ENCODE measurements around the gene BRINP2. TPM values are rescaled to one million over a fixed set of nuclear protein-coding genes. Genes with fewer than 3 reads are reported as not detected.

BRINP2 gene
- total RNA-seq, 2 experiments from 2014 or later = not detected

- POLR2A ChIA-PET = no interaction called here
- no peak for DNase-seq
These were observed 27.9 kb upstream of the BRINP2 start for GRCh38 chr1:177142791-177143271.

GRCh38 chr1:177145106-177146070 lies 25.4 kb upstream of the BRINP2 start:
- H3K4me1 Mint-ChIP-seq = no peaks in the 10 kb centered on the region

More at GRCh38 chr1:177142791-177143271, 27.9 kb upstream of the BRINP2 start:
- no peaks in the 10 kb centered on the region for H3K4me1 Mint-ChIP-seq
- CTCF ChIA-PET = no interaction called here
- H3K4me3 Mint-ChIP-seq = no peak overlapping the region
- H3K27me3 Mint-ChIP-seq = no peaks in the 10 kb centered on the region
- no peaks in the 10 kb centered on the region for H3K36me3 Mint-ChIP-seq (ENCODE audit: low read depth)
- H3K9me3 Mint-ChIP-seq = peaks cover 2% of the 10 kb centered on the region
- no peak overlapping the region for H3K27ac Mint-ChIP-seq

DNA sequence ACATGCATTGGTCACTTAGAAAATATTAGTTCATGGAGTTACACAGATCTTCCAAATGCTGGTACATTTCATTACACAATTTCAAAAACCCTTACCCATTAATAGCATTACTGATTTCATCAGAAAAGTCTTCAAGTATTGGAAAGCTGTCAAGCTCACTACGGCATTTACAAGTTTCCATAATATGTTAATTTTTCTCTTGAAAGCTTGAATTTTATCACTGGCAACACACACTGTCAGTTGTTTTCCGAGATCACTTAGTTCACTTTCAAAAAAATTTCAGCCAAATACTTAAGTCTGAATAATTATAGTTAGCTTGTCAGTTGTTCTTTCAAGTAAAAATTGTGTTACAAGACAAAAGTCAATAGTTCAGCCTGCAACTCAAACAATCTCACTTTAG lies 24.3 kb upstream of the BRINP2 start:
- CTCF ChIA-PET = no interaction called here
- H3K27me3 Mint-ChIP-seq = no peaks in the 10 kb centered on the region
- no peak for DNase-seq
- no peaks in the 10 kb centered on the region for H3K4me1 Mint-ChIP-seq
- no peak overlapping the region for H3K27ac Mint-ChIP-seq
- H3K36me3 Mint-ChIP-seq (ENCODE audit: low read depth) = no peaks in the 10 kb centered on the region
- POLR2A ChIA-PET = no interaction called here
- no peak overlapping the region for H3K4me3 Mint-ChIP-seq
- H3K9me3 Mint-ChIP-seq = peaks cover 2% of the 10 kb centered on the region

More at GRCh38 chr1:177145106-177146070, 25.4 kb upstream of the BRINP2 start:
- POLR2A ChIA-PET = no interaction called here
- CTCF ChIA-PET = no interaction called here
- Mint-ChIP-seq H3K27me3 (no peaks in the 10 kb centered on the region), H3K9me3 (peaks cover 2% of the 10 kb centered on the region), H3K36me3 (ENCODE audit: low read depth) (no peaks in the 10 kb centered on the region), H3K27ac (no peak overlapping the region), H3K4me3 (no peak overlapping the region)
- DNase-seq = no peak

DNA sequence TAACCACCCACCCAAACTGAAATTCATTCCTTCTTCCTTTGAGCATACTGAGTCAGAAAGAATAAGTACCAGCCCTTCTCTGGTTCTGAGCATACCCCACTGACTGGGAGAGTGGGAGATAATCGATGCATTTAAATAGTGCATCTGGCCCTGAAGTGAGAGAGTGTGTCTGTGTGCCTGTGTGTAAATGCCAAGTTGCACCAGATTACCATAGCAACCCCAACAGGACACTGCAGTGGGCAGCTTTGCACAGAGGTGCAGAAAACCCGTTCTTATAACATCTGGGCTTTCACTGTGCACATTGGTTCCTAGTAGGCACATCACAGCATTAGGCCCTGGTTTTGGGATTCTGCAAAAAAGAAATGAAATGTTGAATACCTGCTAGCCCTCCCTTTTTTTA lies 8.5 kb upstream of the BRINP2 start:
- peaks cover 21% of the 10 kb centered on the region for H3K27me3 Mint-ChIP-seq
- no peak overlapping the region for H3K4me3 Mint-ChIP-seq
- CTCF ChIA-PET = no interaction called here
- no peaks in the 10 kb centered on the region for H3K4me1 Mint-ChIP-seq
- no peaks in the 10 kb centered on the region for H3K9me3 Mint-ChIP-seq
- H3K27ac Mint-ChIP-seq = no peak overlapping the region
- H3K36me3 Mint-ChIP-seq (ENCODE audit: low read depth) = no peaks in the 10 kb centered on the region
- no peak for DNase-seq
- POLR2A ChIA-PET = no interaction called here

DNA sequence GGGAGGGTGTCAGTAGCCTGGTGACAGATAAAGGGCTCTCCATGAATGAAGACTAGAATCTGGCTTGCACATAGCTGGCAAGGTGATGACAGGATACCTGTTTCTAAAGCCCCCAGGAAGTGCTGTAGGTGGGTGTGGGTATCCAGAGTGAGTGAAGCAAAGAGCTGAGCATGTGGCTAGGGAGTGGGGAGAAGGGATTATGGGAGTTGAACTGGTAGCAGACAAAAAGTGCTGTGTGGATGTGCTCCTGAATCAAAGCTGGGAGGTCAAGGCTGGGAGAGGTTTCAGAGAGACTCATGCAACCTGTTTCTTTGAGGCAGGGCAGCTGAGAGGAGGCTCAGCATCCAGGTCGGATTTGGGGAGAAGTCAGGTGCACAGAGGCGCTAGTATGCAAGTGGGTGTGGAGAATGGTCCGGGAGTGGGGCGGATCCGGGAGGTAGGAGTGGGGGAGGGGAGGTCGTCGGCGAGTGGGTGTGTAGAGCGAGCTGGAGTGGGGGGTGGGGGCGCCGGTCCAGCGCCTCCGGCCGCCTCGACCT lies 6.8 kb upstream of the BRINP2 start:
- H3K27me3 Mint-ChIP-seq = peaks cover 21% of the 10 kb centered on the region
- H3K9me3 Mint-ChIP-seq = no peaks in the 10 kb centered on the region
- no peaks in the 10 kb centered on the region for H3K4me1 Mint-ChIP-seq
- no peak overlapping the region for H3K4me3 Mint-ChIP-seq
- no peak for DNase-seq
- H3K36me3 Mint-ChIP-seq (ENCODE audit: low read depth) = no peaks in the 10 kb centered on the region
- POLR2A ChIA-PET = no interaction called here
- CTCF ChIA-PET = no interaction called here
- no peak overlapping the region for H3K27ac Mint-ChIP-seq

- peaks cover 21% of the 10 kb centered on the region for H3K27me3 Mint-ChIP-seq
- CTCF ChIA-PET = no interaction called here
- POLR2A ChIA-PET = no interaction called here
These were observed 6.2 kb upstream of the BRINP2 start, which contains the start of gene ASTN1 for GRCh38 chr1:177164380-177165068. ASTN1 (minus strand) TSS chr1:177164712; CDS start chr1:177164676, 36 bp downstream.

DNA sequence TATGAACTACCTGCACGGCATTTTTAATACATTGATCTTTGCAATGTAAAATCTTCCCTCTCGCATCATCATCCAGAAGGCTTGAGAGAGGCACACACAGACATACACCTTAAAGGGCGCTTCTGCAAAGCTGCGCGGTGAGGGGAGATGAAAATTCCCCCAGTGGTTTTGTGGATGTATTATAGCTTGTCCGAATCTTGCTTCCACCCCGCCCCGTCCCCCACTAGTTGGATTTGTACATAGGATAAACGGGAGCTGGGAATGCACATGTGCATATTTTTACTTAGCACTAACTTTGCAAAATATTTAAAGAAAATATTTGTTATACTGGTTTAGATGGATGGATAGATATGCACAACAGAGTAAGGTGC lies 5.7 kb upstream of the BRINP2 start:
- CTCF ChIA-PET = no interaction called here
- no peaks in the 10 kb centered on the region for H3K9me3 Mint-ChIP-seq

More at GRCh38 chr1:177164380-177165068, 6.2 kb upstream of the BRINP2 start, which contains the start of gene ASTN1:
- DNase-seq = no peak
- no peaks in the 10 kb centered on the region for H3K36me3 Mint-ChIP-seq (ENCODE audit: low read depth)
- H3K4me3 Mint-ChIP-seq = no peak within 1 kb of the TSS
- H3K4me1 Mint-ChIP-seq = no peaks in the 10 kb centered on the region
- H3K9me3 Mint-ChIP-seq = no peaks in the 10 kb centered on the region
- no peak within 1 kb of the TSS for H3K27ac Mint-ChIP-seq

GRCh38 chr1:177171536-177172123 lies 872 bp downstream of the BRINP2 start:
- CTCF ChIA-PET = interaction anchor here (0.6 kb wide), 1 partner anchor 23 kb away, joined by 5 read pairs; no protein-coding TSS in a partner anchor
- H3K36me3 Mint-ChIP-seq (ENCODE audit: low read depth) = no peaks in the 10 kb centered on the region

More for the DNA sequence above, 5.7 kb upstream of the BRINP2 start:
- Mint-ChIP-seq H3K4me1 (no peaks in the 10 kb centered on the region), H3K4me3 (no peak overlapping the region), H3K27ac (no peak overlapping the region), H3K36me3 (ENCODE audit: low read depth) (no peaks in the 10 kb centered on the region), H3K27me3 (peaks cover 21% of the 10 kb centered on the region)
- POLR2A ChIA-PET = no interaction called here
- DNase-seq = no peak

DNA sequence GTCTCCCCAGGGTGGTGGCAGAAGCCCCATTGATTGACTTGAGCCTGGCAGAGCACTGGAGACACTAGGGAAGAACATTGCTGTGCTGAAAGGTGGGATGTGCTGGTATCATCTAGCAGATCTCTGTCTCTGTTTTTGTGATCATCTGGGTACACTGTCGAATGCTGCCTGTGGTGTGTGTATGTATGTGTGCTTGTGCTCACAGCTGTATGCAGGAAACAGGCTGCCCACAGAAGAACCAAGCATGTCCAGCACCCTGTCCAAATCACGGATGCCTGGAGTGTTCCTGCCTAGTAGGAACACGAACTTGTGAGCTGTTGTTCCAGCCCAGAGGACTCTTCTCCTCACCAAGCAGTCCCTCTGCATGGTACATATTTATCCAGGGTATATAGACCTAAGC lies 1.5 kb downstream of the BRINP2 start:
- Mint-ChIP-seq H3K9me3 (no peaks in the 10 kb centered on the region), H3K36me3 (ENCODE audit: low read depth) (no peaks in the 10 kb centered on the region), H3K27ac (no peak overlapping the region), H3K4me1 (no peaks in the 10 kb centered on the region), H3K4me3 (no peak overlapping the region), H3K27me3 (peaks cover 3% of the 10 kb centered on the region)
- ChIA-PET POLR2A (no interaction called here), CTCF (interaction anchor here (0.6 kb wide), 1 partner anchor 24 kb away, joined by 5 read pairs; no protein-coding TSS in a partner anchor)
- DNase-seq = no peak

More at GRCh38 chr1:177171536-177172123, 872 bp downstream of the BRINP2 start:
- no peaks in the 10 kb centered on the region for H3K4me1 Mint-ChIP-seq
- POLR2A ChIA-PET = no interaction called here
- no peak overlapping the region for H3K27ac Mint-ChIP-seq
- no peaks in the 10 kb centered on the region for H3K9me3 Mint-ChIP-seq
- H3K27me3 Mint-ChIP-seq = peaks cover 3% of the 10 kb centered on the region
- H3K4me3 Mint-ChIP-seq = no peak overlapping the region
- DNase-seq = no peak

DNA sequence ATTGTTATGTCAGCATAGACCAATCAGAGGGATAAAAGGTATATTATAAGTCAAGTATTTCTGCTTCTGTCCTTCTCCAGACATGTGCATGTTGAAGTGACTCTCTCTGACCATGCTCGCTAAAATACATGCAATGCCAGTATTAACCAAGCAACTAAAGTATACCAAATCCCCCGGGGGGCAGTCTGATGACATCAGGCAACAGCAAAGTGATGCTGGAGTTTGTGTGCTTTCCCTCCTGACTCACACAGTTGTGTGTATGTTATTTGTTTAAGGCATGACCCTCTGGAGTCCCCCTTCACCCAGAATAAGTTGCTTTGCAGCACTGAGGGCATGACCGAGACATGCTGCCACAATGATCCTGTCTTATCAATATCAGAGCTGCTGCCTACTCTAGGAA lies 2.1 kb downstream of the BRINP2 start:
- no peaks in the 10 kb centered on the region for H3K4me1 Mint-ChIP-seq
- no peak overlapping the region for H3K27ac Mint-ChIP-seq
- H3K36me3 Mint-ChIP-seq (ENCODE audit: low read depth) = no peaks in the 10 kb centered on the region
- POLR2A ChIA-PET = no interaction called here
- peaks cover 3% of the 10 kb centered on the region for H3K27me3 Mint-ChIP-seq
- DNase-seq = no peak
- no peak overlapping the region for H3K4me3 Mint-ChIP-seq
- no peaks in the 10 kb centered on the region for H3K9me3 Mint-ChIP-seq
- CTCF ChIA-PET = no interaction called here

DNA sequence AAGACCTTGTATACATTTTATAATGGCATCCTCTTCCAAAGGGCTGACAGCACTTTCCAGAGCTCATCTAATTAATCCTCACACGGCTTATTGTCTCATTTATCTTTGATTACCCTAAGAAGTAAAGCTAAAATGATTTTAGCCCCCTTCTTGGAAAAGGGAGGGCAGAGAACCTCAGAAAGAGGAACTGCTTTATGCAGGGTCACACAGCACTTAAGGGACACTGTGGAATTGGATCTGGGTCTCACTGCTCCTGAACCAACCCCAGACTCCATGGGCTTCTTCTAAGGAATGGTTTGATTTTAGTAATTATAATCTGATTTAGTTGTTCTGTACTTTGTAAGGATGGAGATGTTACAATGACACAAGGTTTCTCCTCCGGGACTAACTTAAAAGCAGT lies 3.2 kb downstream of the BRINP2 start:
- Mint-ChIP-seq H3K4me3 (no peak overlapping the region), H3K4me1 (no peaks in the 10 kb centered on the region)
- CTCF ChIA-PET = interaction anchor here (0.5 kb wide), 1 partner anchor 655 kb away, joined by 4 read pairs; no protein-coding TSS in a partner anchor

DNA sequence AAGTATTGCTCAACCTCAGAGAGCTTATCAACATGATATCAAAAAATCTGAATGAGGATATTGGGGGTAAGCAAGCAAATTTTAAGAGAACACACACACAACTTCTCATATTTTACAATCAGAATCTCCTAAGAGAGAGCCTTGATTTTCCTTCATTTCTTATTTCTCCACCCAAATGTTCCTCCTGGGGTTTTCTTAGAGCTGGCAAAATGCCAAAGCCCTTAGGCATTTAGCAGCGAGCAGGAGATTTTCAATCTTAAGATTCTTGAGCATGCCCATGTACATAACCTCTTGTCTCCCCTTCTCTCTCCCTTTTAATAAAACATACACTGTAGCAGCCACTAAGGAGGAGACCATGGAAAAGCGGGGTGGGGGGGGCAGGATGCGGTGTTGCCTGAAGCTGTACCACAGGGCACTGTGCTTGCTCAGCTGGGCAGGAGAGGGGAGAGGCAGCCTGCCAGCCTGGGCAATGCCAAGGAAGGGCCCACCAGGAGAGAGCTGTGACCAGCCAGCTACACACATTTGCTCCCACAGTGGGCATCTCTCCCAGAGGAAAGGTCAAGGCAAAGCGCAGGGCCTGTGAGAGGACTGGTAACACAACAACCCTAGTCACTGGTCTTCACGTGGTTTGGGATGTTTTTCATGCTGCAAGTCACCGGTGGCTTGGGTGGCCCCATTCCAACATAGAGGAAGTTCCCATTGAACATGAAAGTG lies 4.3 kb downstream of the BRINP2 start:
- CTCF ChIA-PET = no interaction called here
- POLR2A ChIA-PET = no interaction called here
- H3K9me3 Mint-ChIP-seq = no peaks in the 10 kb centered on the region
- H3K27me3 Mint-ChIP-seq = peaks cover 6% of the 10 kb centered on the region
- no peak overlapping the region for H3K27ac Mint-ChIP-seq
- H3K36me3 Mint-ChIP-seq (ENCODE audit: low read depth) = no peaks in the 10 kb centered on the region
- DNase-seq = no peak
- no peaks in the 10 kb centered on the region for H3K4me1 Mint-ChIP-seq
- H3K4me3 Mint-ChIP-seq = no peak overlapping the region

More for the DNA sequence above, 3.2 kb downstream of the BRINP2 start:
- no peaks in the 10 kb centered on the region for H3K9me3 Mint-ChIP-seq
- no peaks in the 10 kb centered on the region for H3K36me3 Mint-ChIP-seq (ENCODE audit: low read depth)
- no peak for DNase-seq
- POLR2A ChIA-PET = no interaction called here
- peaks cover 3% of the 10 kb centered on the region for H3K27me3 Mint-ChIP-seq
- H3K27ac Mint-ChIP-seq = no peak overlapping the region

Measured in activated CD4-positive, alpha-beta T cell treated with anti-CD3 and anti-CD28 coated beads, Interleukin-2, amount 10 ng/mL, durations not matched to agents 7 days and 5 days (primary cell).